Esophagus muscularis mucosa (tissue), 4 donors: ENCODE data around the gene CYP51A1.

Experiments
- CTCF ChIP-seq, 3 experiments: fragments of 200-600 bp in 2 of 3; fragments of 450-650 bp in 1 of 3; sonication (generic) in 2 of 3; IDR thresholded peaks; one replicate each; pipeline ENCODE4 v1.5.1; 2017 to 2019; ENCODE audit warnings: antibody characterized with exemption in 3 of 3, mild to moderate bottlenecking in 2 of 3, moderate library complexity in 1 of 3
- EP300 ChIP-seq: sonication (generic); formaldehyde crosslinking; IDR thresholded peaks from one replicate; pipeline ENCODE4 v1.6.1; 2017; ENCODE audit warnings: antibody characterized with exemption
- POLR2A ChIP-seq: fragments of 450-650 bp; IDR thresholded peaks from one replicate; pipeline ENCODE4 v1.6.1; 2017; ENCODE audit warnings: antibody characterized with exemption, moderate library complexity, mild to moderate bottlenecking, low read depth
- POLR2AphosphoS5 ChIP-seq, 2 donors: sonication (generic); formaldehyde crosslinking; IDR thresholded peaks; one replicate each; pipeline ENCODE4 v1.6.1; 2017; ENCODE audit warnings: antibody characterized with exemption in 2 of 2

GRCh38 chr7:92135052-92135889 lies 994 bp upstream of the CYP51A1 start:
- TF ChIP-seq POLR2A (no peak), CTCF (IDR thresholded peaks at IDR 0.05) (no peak), POLR2AphosphoS5 (IDR thresholded peaks at IDR 0.05) (no peak), EP300 (no peak)
